ENCODE measurements around the gene AFM.

The AFM gene

DNA sequence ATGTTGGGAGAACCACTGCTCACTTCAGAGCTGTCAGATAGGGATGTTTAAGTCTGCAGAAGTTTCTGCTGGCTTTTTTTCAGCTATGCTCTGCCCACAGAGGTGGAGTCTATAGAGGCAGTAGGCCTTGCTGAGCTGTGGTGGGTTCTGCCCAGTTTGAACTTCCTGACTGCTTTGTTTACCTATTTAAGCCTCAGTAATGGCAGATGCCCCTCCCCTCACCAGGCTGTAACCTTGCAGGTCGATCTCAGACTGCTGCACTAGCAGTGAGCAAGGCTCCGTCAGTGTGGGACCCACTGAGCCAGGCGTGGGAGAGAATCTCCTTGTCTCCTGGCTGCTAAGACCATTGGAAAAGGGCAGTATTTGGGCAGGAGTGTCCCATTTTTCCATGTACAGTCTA lies 36.8 kb downstream of the AFM start:
- CTCF ChIA-PET, result interaction anchor here (1.1 kb wide), 1 partner anchor 55 kb away, joined by 3 read pairs; no protein-coding TSS in a partner anchor

GRCh38 chr4:73520821-73521220 lies 39.3 kb downstream of the AFM start:
- no peak overlapping the region for H3K27ac ChIP-seq (ENCODE audit: extremely low read depth, low read depth, low read length)
- ChIA-PET CTCF (interaction anchor here (0.7 kb wide), 2 partner anchors 132 to 193 kb away, joined by 3 read pairs; no protein-coding TSS in a partner anchor), POLR2A (no interaction called here)
- no peaks in the 10 kb centered on the region for H3K9me3 ChIP-seq (ENCODE audit: control insufficient read depth, insufficient read depth, low read depth, low read length)
- no peak overlapping the region for H3K4me3 ChIP-seq (ENCODE audit: low read depth, low read length)
- no peaks in the 10 kb centered on the region for H3K4me1 ChIP-seq (ENCODE audit: control insufficient read depth, insufficient read depth, low read length)
- no peaks in the 10 kb centered on the region for H3K36me3 ChIP-seq (ENCODE audit: control insufficient read depth in 2 of 2, insufficient read depth in 1 of 2, low read length in 2 of 2)
- TF ChIP-seq MZF1 (tag by site-specific recombination; IDR thresholded peaks at IDR 0.05; ENCODE audit: borderline replicate concordance) (no peak), ZNF366 (tag by site-specific recombination; conservative IDR thresholded peaks at IDR 0.05) (peak; percentile 39; the same call in 1 of the 2 replicates), ZNF214 (tag by site-specific recombination; IDR thresholded peaks at IDR 0.05; ENCODE audit: borderline replicate concordance) (no peak), ZNF10 (tag by site-specific recombination; IDR thresholded peaks at IDR 0.05) (no peak), SP2 (tag by site-specific recombination; IDR thresholded peaks at IDR 0.05) (no peak), ZNF830 (tag by site-specific recombination; IDR thresholded peaks at IDR 0.05; ENCODE audit: low read depth) (no peak), KLF10 (tag by site-specific recombination; IDR thresholded peaks at IDR 0.05) (peak; percentile 58; the same call in 1 of the 2 replicates), ZNF670 (tag by site-specific recombination; IDR thresholded peaks at IDR 0.05; ENCODE audit: low read depth) (no peak), ZNF610 (tag by site-specific recombination; IDR thresholded peaks at IDR 0.05; ENCODE audit: borderline replicate concordance) (0 out of 2 replicates have a peak, but pooled peaks have one; percentile 30), SP7 (tag by site-specific recombination; IDR thresholded peaks at IDR 0.05) (0 out of 2 replicates have a peak, but pooled peaks have one; percentile 47), ZNF24 (tag by site-specific recombination; IDR thresholded peaks at IDR 0.05) (no peak), ZNF548 (tag by site-specific recombination; IDR thresholded peaks at IDR 0.05) (no peak), ZBTB17 (tag by site-specific recombination; IDR thresholded peaks at IDR 0.05) (no peak), ZNF16 (tag by site-specific recombination; IDR thresholded peaks at IDR 0.05; ENCODE audit: low read depth) (no peak), BCL11A (tag by site-specific recombination; IDR thresholded peaks at IDR 0.05; ENCODE audit: low read depth) (no peak), ZNF416 (tag by site-specific recombination; IDR thresholded peaks at IDR 0.05) (no peak), ZNF555 (tag by site-specific recombination; conservative IDR thresholded peaks at IDR 0.05) (no peak), ZNF37A (tag by site-specific recombination; IDR thresholded peaks at IDR 0.05) (no peak), SCRT1 (tag by site-specific recombination; IDR thresholded peaks at IDR 0.05; ENCODE audit: borderline replicate concordance) (no peak), ZNF426 (tag by site-specific recombination; IDR thresholded peaks at IDR 0.05) (no peak), ZIC2 (tag by site-specific recombination; IDR thresholded peaks at IDR 0.05) (peak; percentile 46; the same call in 1 of the 2 replicates), ZNF146 (tag by site-specific recombination; IDR thresholded peaks at IDR 0.05) (no peak), ZNF843 (tag by site-specific recombination; IDR thresholded peaks at IDR 0.05) (0 out of 2 replicates have a peak, but pooled peaks have one; percentile 21), ZNF626 (tag by site-specific recombination; IDR thresholded peaks at IDR 0.05) (no peak)
- TF ChIP-seq, protein P1, sequence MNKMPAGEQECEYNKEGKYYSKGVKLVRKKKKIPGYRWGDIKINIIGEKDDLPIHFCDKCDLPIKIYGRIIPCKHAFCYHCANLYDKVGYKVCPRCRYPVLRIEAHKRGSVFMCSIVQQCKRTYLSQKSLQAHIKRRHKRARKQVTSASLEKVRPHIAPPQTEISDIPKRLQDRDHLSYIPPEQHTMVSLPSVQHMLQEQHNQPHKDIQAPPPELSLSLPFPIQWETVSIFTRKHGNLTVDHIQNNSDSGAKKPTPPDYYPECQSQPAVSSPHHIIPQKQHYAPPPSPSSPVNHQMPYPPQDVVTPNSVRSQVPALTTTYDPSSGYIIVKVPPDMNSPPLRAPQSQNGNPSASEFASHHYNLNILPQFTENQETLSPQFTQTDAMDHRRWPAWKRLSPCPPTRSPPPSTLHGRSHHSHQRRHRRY (tag by site-specific recombination; IDR thresholded peaks at IDR 0.05), result no peak
- TF ChIP-seq, protein P2, sequence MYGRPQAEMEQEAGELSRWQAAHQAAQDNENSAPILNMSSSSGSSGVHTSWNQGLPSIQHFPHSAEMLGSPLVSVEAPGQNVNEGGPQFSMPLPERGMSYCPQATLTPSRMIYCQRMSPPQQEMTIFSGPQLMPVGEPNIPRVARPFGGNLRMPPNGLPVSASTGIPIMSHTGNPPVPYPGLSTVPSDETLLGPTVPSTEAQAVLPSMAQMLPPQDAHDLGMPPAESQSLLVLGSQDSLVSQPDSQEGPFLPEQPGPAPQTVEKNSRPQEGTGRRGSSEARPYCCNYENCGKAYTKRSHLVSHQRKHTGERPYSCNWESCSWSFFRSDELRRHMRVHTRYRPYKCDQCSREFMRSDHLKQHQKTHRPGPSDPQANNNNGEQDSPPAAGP (tag by site-specific recombination; IDR thresholded peaks at IDR 0.05), result no peak

More for the DNA sequence above, 36.8 kb downstream of the AFM start:
- POLR2A ChIA-PET, result no interaction called here
- Histone ChIP-seq H3K4me1 (ENCODE audit: control insufficient read depth, insufficient read depth, low read length) (no peaks in the 10 kb centered on the region), H3K9me3 (ENCODE audit: control insufficient read depth, insufficient read depth, low read depth, low read length) (no peaks in the 10 kb centered on the region), H3K27ac (ENCODE audit: extremely low read depth, low read depth, low read length) (no peak overlapping the region), H3K36me3 (ENCODE audit: control insufficient read depth in 2 of 2, insufficient read depth in 1 of 2, low read length in 2 of 2) (no peaks in the 10 kb centered on the region), H3K4me3 (ENCODE audit: low read depth, low read length) (no peak overlapping the region)
- no peak for TF ChIP-seq ZFP37 (tag by site-specific recombination; IDR thresholded peaks at IDR 0.05)
- TF ChIP-seq, protein P3, sequence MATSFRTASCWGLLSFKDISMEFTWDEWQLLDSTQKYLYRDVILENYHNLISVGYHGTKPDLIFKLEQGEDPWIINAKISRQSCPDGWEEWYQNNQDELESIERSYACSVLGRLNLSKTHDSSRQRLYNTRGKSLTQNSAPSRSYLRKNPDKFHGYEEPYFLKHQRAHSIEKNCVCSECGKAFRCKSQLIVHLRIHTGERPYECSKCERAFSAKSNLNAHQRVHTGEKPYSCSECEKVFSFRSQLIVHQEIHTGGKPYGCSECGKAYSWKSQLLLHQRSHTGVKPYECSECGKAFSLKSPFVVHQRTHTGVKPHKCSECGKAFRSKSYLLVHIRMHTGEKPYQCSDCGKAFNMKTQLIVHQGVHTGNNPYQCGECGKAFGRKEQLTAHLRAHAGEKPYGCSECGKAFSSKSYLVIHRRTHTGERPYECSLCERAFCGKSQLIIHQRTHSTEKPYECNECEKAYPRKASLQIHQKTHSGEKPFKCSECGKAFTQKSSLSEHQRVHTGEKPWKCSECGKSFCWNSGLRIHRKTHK (tag by site-specific recombination; IDR thresholded peaks at IDR 0.05), result no peak
- no peak for TF ChIP-seq ZNF266 (tag by site-specific recombination; IDR thresholded peaks at IDR 0.05; ENCODE audit: low read depth)
- no peak for TF ChIP-seq MEIS1 (CRISPR knock-in tag; IDR thresholded peaks at IDR 0.05; ENCODE audit: borderline replicate concordance)
- TF ChIP-seq, protein P4, sequence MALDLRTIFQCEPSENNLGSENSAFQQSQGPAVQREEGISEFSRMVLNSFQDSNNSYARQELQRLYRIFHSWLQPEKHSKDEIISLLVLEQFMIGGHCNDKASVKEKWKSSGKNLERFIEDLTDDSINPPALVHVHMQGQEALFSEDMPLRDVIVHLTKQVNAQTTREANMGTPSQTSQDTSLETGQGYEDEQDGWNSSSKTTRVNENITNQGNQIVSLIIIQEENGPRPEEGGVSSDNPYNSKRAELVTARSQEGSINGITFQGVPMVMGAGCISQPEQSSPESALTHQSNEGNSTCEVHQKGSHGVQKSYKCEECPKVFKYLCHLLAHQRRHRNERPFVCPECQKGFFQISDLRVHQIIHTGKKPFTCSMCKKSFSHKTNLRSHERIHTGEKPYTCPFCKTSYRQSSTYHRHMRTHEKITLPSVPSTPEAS (tag by site-specific recombination; IDR thresholded peaks at IDR 0.05), result no peak
- no peak for TF ChIP-seq ZNF138 (tag by site-specific recombination; IDR thresholded peaks at IDR 0.05; ENCODE audit: borderline replicate concordance)

Data from HEK293 (cell line).